HG03097 (cell line): ENCODE measurements around the gene OSBPL1A.

Experiments used
- ATAC-seq: cut with Tn5 transposase; IDR thresholded peaks from one replicate; pipeline ENCODE4 v1.9.1; 2021; ENCODE audit not compliant: unreplicated experiment, low FRiP score

OSBPL1A gene

DNA sequence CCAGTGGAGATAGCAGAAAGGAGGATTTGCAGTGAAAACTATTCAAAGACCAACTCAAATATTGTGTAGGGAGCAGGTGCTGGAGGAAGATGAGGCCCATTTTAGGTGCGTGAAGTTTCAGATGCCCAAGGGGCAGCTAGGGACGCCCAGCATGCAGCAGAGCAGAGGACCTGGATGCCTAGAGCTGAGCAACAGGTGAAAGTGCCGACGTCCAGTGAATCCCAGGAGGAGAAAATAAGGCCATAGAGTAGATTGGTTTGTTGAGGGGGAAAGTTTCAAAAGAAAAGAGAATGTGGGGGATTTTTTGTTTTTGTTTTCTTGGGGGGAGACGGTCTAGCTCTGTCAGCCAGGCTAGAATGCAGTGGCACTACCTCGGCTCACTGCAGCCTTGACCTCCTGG lies 53.1 kb downstream of the OSBPL1A start:
- ATAC-seq = no peak

DNA sequence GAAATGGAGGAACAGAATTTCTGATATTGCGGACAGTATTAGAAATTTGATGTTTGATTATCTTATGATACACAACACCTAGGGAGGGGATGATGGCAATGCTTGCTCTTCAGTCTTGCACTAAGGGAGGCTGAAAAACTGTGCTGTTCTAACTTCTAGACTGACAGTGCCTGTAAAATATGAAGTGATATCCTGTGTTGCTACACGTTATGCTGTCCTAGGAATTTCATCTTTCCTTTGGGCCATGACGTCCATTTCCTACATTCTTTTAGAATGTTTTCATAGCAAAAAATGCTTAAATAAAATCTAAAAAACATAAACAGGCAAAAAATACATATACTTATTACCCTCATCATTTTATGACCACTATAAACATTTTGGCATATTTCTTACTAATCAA lies 55.3 kb downstream of the OSBPL1A start:
- ATAC-seq = no peak

DNA sequence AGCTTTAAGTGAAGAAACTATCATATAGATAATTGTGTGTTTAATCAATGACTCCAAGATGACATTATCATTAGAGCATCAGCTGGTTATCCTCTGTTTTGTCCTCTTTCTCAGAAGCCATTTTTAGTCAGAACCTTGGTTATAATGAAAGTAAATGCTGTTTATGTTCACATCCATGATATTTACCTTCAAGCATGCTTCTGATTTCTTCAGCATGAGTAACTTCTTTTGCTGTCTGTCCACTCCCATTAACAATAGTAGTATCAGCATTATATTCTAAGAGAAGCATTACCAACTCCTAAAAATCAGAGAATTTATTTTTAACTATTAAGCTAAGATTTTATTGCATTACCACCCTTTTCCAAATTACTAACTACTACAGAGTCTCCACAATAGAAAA lies 56.3 kb downstream of the OSBPL1A start:
- no peak for ATAC-seq

DNA sequence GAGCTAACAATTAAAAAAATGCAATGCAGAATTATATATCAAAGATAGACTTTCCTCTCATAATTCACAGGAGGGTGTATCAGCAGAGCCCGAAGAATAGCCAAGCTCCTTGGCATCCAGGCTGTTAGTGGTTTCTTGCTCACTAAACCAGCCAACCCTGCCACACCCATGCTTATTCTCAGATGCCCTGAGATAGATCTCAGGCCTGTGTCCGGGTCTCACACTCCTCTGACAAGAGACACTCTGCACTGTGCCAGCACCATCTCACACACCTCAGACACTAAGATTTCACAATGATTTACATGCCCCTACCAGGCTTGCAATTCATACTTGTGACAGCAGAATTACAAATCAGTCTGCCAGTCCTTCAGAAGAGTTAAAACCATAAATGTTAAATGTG lies 64.5 kb downstream of the OSBPL1A start:
- ATAC-seq = no peak

DNA sequence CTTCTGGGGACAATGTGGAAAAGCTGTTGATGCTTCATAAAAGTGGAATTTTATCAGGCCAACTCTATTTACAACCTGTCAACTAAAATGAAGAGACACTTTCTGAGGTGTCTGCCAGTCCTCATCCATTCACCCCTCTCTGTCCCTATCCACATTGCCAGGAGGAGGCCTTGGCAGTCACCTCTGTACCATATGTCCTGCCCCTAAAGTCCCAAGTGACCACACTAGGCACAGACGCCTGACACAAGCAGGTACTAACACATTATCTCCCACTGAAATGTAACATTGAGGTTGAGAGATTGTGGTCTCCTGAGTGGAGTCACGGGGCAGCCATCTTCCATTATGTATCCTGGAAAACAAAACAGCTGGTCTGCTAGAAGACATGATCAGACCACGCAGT lies 71.4 kb downstream of the OSBPL1A start:
- no peak for ATAC-seq

DNA sequence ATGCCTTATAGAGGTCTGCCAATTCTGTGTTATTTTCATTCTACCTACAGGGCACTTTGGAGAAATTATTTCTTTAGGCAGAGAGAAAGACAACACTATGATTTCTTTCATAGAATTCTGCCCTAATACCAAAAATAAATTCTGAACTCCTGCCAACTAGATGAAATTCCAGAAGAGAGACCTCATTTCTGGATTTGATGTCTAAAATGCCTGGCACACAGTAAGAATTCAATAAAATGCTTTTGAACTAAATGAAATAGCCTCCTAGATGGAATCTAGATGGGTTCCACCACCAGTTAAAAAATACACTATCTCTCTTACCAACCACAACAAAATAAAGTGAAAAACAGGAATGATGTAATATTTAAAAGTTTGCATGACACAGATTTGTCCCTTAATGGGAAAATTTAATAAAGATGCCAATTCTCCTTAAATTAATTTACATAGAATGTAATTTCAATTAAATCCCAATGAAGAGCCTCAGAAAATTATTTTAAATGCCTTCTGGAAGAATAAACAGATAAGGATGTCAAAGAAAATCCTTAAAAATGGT lies 75.0 kb downstream of the OSBPL1A start:
- no peak for ATAC-seq

DNA sequence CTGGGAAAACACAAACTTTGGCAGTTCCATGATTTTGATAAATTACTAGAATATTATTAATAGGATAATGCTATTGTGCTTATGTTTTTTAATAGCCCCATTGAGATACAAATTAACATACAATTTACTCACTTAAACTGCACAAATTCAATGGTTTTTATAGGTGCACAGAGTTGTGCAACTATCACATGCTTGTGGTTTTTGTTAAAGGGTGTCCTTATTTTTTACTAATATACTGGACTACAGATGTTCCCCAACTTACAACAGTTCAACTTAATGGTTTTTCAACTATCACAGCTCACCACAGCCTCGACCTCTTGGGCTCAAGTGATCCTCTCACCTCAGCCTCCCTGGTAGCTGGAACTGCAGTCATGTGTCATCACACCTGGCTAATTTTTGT lies 76.6 kb downstream of the OSBPL1A start:
- no peak for ATAC-seq

DNA sequence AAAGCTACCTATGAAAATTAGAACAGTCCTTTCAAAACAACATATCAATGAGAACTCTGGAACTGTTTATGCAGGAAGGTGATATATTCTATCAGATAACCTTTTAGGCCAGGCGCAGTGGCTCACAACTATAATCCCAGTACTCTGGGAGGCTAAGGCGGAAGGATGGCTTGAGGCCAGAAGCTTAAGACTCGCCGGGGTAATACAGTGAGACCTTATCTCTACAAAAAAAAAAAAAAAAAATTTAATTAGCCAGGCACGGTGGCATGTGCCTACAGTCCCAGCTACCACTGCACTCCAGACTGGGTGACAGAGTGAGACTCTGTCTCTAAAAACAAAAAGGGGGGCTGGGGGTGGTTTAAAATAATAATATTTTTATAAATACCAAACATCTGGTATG lies 77.9 kb downstream of the OSBPL1A start:
- ATAC-seq = no peak

DNA sequence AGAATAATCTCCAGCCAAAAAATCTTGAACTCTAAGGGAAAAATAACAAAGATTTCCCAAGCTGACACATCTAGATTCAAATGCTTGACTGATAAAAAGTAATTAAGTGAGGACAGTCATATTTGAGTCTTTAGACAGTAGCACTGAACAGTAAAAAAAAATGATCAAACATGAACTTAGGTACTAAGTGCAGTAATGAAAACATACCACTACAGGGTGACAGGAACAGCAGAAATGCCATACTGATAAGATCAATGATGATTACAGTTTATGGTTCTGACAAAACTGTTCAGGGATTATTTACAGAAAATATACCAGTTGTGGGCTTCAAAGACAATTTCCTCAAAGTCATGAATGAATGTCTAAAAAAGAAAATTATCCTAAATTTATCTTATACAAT lies 80.3 kb downstream of the OSBPL1A start:
- no peak for ATAC-seq

DNA sequence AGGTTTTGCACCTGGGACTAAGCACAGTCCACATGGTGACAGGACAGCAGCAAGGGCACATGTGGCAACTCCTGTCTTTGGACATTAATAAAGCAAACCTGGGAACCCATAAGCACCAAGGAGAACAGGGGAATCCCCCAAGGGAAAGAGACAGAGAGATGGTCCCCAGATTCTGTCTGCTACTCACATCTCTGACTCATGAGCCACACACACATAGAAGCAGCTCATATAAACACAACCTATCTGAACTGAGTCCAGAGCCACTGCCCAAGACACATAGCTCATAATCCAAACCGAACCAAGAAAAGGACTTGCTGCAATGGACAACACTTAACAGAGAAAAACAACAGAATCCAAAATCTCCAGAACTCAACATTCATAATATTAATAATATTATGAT lies 82.5 kb downstream of the OSBPL1A start:
- no peak for ATAC-seq

DNA sequence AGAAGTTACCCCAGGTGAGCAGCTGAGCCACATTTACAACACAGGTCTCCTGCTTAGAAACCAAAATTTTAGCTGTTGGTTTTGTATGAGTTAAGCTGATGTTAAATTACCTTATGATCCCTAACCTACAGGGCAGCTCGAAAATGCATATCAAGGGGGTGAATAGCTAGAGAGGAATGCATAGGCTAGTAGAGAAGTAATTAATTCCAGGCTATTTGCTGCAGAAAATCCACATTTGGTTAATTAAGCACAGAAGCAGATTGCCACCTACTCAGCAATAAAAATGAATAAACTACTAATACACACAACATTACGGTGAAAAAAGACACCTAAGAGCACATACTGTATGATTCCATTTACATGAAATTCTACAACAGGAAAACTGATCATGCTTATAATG lies 91.4 kb downstream of the OSBPL1A start:
- ATAC-seq = no peak

DNA sequence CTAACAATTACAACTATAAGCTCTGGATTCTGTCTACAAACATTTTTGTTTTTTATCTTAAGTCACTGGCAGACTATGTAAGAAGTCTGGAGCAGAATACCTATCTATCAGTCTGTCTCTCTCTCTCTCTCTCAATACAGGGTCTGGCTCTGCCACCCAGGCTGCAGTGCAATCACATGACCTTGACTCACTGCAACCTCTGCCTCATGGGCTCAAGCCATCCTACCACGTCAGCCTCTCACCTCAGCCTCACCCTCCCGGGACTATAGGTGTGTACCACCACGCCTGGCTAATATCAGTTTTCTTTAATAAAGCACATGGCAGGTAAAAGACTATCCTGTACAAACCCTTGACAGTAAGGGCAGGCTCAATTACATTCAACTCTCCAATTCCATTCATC lies 96.9 kb downstream of the OSBPL1A start:
- ATAC-seq = no peak

DNA sequence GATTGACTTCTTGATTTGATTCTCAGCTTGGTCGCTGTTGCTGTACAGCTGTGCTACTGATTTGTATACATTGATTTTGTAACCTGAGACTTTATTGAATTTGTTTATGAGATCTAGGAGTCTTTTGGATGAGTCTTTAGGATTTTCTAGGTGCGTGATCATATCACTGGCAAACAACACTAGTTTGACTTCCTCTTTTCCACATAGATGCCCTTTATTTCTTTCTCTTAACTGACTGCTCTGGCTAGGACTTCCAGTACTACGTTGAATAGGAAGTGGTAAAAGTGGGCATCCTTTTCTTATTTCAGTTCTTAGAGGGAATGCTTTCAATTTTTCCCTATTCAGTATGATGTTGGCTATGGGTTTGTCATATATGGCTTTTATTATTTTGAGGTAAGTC lies 101.3 kb downstream of the OSBPL1A start:
- no peak for ATAC-seq

DNA sequence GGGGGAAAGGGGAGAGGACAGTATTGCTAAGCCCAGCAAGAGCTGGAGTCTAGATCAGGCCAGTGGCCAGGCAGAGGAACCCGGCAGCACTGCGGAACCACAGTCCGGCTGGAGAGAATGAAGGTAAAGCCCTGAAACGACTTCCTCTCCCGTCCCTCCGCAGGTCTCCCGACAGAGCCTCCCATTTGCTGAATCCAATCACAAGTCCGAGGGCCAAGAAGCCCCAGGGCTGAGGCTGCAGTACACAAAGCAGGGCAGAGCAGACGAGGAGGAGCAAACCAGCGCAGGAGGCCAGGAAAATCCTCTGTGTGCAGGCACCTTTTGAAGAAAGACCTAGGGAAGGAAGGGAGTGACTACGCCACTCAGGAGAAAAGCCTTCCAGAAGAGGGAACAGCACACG lies 104.4 kb downstream of the OSBPL1A start:
- no peak for ATAC-seq

DNA sequence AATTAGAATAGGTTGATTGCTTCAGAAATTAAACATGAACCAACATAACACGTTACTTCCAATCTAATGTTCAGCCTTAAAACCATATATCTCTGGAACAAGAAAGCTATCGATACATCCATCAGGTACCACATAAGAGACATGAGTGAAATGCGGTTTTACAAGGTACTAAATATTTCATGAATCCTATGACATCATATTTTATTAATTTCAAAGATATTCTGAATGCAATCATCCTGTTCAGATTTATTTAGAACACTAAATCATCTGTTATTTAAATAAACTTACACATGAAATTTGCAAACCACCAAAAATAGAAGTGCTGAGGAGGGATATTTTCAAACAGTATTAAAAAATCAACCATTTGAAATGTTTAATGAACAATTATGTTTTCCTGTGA lies 119.0 kb downstream of the OSBPL1A start:
- no peak for ATAC-seq

DNA sequence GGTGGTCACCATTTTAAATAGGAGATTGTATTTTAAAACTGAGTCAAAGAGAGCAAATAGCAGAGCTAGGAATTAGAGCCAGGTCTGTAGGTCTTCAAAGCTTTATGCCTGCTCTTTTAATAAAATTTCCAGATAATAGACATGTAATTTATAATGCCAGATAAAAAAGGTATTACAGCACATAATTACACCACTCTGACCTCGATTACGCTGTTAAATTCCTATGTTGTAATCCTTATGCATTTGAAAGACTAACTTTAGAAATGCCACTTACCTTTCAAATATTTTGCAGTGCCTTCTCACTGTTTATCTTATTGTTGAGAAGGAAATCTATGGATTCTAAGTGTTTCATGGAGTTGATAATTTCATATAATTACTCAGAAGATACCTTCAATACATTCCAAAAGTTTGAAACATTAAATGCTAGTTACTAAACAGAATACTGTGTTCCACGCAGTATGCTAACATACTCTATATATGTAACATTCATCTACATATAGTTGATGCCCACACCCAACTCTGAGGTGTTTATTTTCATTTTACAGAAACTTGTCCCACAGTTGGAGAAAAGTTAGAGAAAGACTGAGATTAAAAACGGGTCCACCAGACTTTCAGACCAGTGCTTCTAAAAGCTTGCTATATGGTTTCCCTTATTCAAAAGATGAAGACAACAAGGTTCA lies 120.0 kb downstream of the OSBPL1A start:
- ATAC-seq = no peak

DNA sequence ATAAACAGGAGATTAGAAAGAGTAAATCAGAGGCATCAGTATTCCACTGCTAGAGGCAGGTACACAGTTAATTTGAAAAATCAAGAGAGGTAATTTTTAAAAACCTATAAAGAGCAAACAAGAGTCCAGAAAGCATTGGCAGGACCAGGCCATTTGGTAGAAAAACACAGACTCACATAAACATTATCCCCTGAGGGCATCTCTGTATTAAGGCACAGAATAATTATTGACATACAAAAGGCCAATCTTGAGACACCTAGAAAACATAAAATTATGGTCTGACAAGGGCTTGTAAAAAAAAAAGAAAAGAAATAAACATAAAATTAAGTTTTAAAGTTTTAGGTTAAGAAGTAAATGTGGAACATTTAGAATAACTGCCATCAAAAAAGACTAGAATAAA lies 120.6 kb downstream of the OSBPL1A start:
- no peak for ATAC-seq

DNA sequence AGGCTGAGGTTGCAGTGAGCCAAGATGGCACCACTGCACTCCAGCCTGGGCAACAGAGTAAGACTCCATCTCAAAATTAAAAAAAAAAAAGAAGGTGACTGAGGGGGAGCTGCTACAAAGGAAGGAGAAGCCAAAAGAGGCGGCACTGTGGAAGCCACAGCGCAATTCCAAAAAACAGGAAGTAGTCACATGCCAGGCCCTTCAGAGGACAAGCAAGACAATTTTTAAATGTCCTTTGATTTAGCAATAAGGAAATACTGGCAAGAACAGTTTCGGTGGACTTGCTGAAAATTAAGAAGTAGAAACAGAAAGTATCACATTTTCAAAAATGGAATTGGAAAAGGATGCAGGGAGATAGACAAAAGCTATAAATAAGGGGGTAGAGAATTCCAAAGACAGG lies 122.8 kb downstream of the OSBPL1A start:
- ATAC-seq = no peak

DNA sequence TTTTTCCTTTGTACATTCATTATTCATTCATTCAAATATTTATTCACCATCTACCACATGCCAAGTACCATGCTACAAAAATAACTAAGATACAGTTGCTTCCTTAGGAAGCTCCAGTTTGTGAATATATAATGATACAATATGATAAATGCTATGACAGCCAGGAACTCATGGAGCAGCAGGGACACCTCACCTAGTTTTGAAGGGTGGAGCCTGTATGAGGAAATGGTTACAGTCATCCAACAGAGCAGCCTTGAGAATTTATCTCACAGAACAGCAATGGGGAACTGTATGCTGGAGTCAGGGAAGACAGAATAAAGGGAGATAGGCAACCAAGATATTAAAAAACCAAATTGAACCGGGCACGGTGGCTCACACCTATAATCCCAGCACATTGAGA lies 124.0 kb downstream of the OSBPL1A start:
- ATAC-seq = no peak

DNA sequence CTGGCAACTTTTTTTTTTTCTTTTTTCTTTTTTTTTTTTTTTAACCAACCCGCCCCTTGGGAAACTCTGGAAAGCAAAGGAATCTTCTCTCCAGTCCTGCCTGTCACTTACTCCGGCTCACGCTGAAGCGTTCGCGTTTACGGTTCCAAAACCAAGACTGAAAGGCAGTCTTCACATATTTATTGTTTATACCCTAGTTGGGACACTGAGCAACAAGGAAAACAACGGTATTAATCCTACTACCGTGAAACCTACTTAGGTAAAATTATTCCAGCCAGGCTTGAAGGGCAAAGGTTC lies 125.4 kb downstream of the OSBPL1A start:
- ATAC-seq = no peak

DNA sequence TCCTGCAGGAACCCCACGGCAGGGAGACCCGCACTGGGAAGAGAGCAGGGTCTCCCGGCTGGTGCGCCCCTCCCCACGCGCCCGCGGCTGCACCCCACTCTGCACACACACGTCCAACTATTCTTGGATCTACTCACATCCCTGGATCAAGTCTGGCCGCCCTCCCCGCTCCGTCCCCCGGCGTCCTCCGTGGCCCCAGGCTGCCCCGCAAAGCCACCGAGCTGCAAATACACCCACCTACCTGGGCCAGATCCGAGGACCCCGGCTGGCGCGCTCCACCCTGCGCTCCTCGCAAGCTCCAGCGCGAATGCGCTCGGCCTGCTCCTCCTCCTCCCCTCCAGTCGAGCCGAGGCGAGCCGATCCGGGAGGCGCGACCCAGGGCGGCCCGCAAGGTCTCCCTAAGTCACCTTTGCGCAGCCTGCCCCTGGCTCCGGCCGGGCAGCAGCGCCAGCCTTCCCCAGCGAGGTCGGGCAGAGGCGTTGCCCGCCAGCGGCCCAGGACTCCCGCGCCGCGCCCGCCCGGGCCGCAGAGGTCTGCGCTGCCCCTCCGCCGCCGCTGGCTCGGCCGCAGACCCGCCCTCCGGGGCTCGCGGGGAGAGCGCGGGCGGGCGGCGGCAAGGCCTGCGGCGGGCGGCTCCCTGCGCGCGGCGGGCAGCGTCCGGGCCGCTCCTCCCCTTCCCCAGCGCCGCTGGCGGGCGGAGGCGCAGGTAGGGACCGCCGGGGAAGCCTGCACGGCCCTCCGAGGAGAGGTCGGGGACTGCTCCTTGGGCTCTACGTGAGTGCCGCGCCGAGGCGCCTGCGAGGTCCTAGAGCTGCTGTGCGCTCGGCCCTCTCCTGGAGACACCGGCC lies 126.0 kb downstream of the OSBPL1A start:
- no peak for ATAC-seq

DNA sequence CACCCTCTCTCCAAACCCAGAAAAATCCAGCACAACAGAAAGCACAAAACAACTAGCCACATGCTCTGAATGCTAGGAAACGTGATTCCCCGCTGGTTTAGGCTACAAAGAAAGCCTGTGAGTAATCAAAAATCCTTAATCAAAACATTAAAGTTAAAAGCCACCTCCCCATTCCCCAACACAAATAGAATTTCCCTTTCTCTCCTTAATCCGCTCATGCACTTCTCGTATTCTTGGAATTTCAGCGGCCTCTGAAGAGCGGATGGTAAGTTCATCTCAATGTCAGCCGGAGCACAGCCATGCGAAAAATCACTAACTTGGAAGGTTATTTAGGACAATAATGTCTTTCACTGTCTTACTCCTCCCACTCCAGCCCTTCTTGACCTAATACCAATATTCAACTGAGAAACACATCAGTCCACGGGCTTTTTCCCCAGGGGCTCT lies 126.7 kb downstream of the OSBPL1A start:
- no peak for ATAC-seq
